Activated CD8-positive, alpha-beta T cell treated with anti-CD3 and anti-CD28 coated beads for 36 hours (primary cell): ENCODE measurements around the gene MTARC1. TPM values are rescaled to one million over a fixed set of nuclear protein-coding genes. Genes with fewer than 3 reads are reported as not detected.

Experiments used
- ATAC-seq: fragments of 200-7000 bp; cut with Tn5 transposase; one replicate; pipeline ENCODE4 v1.10.0; 2021; ENCODE audit warnings: mild to moderate bottlenecking, moderate library complexity
- CTCF ChIA-PET: fragments of 350-600 bp; sonication (Branson Sonifier 250); formaldehyde crosslinking; loops from one replicate; lab custom pipeline; 2021; ENCODE audit warnings: antibody characterized with exemption; lab: Charles Lee
- POLR2A ChIA-PET: fragments of 350-600 bp; sonication (Branson Sonifier 250); formaldehyde crosslinking; loops from one replicate; lab custom pipeline; 2021; ENCODE audit warnings: antibody characterized with exemption; lab: Charles Lee
- DNase-seq: peaks from one replicate; pipeline ENCODE4 v3.0.0-alpha.2; 2020
- H3K27ac Mint-ChIP-seq: one replicate; pipeline ENCODE4 v1.8.0; 2021; ENCODE audit warnings: mild to moderate bottlenecking, mixed read lengths
- H3K27me3 Mint-ChIP-seq: one replicate; pipeline ENCODE4 v1.8.0; 2021; ENCODE audit warnings: mixed read lengths
- H3K36me3 Mint-ChIP-seq: one replicate; pipeline ENCODE4 v1.8.0; 2021; ENCODE audit warnings: low read depth, mixed read lengths
- H3K4me1 Mint-ChIP-seq: one replicate; pipeline ENCODE4 v1.8.0; 2021; ENCODE audit warnings: low read depth, mixed read lengths
- H3K4me3 Mint-ChIP-seq: one replicate; pipeline ENCODE4 v1.8.0; 2021; ENCODE audit warnings: mild to moderate bottlenecking, moderate library complexity, mixed read lengths
- H3K9me3 Mint-ChIP-seq: one replicate; pipeline ENCODE4 v1.8.0; 2021; ENCODE audit warnings: mixed read lengths
- CTCF ChIP-seq: fragments of 200-600 bp; IDR thresholded peaks from one replicate; pipeline ENCODE4 v1.8.0; 2022; ENCODE audit warnings: antibody characterized with exemption, mild to moderate bottlenecking
- intact Hi-C: fragments of 100-400 bp; cut with micrococcal nuclease; formaldehyde crosslinking; loops from one replicate; pipeline ENCODE4 v1.10.0; 2022
- total RNA-seq, 2 experiments: library from RNA; stranded (reverse); gene quantifications; one replicate each; pipeline ENCODE4 v1.2.3, GENCODE V29; 2021

Gene MTARC1
- not detected for total RNA-seq

DNA sequence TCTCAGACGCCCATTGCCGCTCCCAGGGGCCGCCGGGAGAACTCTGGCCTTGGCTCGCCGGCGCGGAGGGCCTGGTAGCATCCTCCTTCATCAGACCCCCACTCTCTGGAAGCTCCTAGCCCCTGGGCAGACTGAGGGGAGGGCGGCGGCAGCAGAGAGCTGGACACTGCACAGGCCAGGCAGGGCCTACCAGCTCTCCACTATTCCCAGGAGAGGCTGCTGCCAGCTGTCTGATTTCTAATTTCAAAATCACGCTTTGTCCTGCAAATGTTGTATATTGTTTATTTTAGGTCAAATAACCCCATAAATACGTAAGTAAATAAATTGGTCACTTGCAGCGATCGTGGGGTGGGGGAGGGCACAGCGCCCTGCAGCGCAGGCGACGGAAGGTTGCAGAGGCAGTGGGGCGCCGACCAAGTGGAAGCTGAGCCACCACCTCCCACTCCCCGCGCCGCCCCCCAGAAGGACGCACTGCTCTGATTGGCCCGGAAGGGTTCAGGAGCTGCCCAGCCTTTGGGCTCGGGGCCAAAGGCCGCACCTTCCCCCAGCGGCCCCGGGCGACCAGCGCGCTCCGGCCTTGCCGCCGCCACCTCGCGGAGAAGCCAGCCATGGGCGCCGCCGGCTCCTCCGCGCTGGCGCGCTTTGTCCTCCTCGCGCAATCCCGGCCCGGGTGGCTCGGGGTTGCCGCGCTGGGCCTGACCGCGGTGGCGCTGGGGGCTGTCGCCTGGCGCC lies at the start of gene MTARC1:
Gene MTARC1 (plus strand): TSS at position 577 of the 732 bp plus-strand sequence. CDS start 32 bp downstream, at position 609.
- TF ChIP-seq CTCF, result no peak
- no peak for ATAC-seq
- intact Hi-C loops, result no loop called here
- no peak within 1 kb of the TSS for H3K4me3 Mint-ChIP-seq
- DNase-seq, result no peak
- H3K9me3 Mint-ChIP-seq, result no peaks in the 10 kb centered on the region
- CTCF ChIA-PET, result interaction anchor here (0.6 to 2.7 kb wide), 2 partner anchors 10 to 49 kb away, joined by 3 to 8 read pairs; no protein-coding TSS in a partner anchor
- peaks cover 31% of the 10 kb centered on the region for H3K27me3 Mint-ChIP-seq
- H3K27ac Mint-ChIP-seq, result no peak within 1 kb of the TSS
- H3K36me3 Mint-ChIP-seq, result no peaks in the 10 kb centered on the region
- H3K4me1 Mint-ChIP-seq, result no peaks in the 10 kb centered on the region
- POLR2A ChIA-PET, result no interaction called here

DNA sequence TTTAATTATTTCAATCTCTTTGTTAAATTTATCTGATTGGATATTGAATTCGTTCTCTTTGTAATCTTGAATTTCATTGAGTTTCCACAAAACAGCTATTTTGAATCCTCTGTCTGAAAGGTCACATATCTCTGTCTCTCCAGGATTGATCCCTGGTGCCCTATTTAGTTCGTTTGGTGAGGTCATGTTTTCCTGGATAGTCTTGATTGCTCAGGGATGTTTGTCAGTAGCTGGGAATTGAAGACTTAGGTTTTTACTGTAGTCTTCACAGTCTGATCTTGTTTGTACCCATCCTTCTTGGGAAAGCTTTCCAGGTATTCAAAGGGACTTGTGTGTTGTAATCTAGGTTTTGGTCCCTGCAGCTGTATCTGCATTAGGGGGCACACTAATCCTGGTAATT lies 45.4 kb upstream of the MTARC1 start:
- DNase-seq (no peak), ATAC-seq (no peak)
- no peaks in the 10 kb centered on the region for H3K9me3 Mint-ChIP-seq
- intact Hi-C loops, result no loop called here
- no peak for TF ChIP-seq CTCF
- no peak overlapping the region for H3K27ac Mint-ChIP-seq
- no peaks in the 10 kb centered on the region for H3K36me3 Mint-ChIP-seq
- ChIA-PET POLR2A (no interaction called here), CTCF (interaction anchor here (1.3 kb wide), 1 partner anchor 8 kb away, joined by 4 read pairs; no protein-coding TSS in a partner anchor)
- no peaks in the 10 kb centered on the region for H3K4me1 Mint-ChIP-seq
- H3K27me3 Mint-ChIP-seq, result peaks cover 6% of the 10 kb centered on the region
- no peak overlapping the region for H3K4me3 Mint-ChIP-seq

DNA sequence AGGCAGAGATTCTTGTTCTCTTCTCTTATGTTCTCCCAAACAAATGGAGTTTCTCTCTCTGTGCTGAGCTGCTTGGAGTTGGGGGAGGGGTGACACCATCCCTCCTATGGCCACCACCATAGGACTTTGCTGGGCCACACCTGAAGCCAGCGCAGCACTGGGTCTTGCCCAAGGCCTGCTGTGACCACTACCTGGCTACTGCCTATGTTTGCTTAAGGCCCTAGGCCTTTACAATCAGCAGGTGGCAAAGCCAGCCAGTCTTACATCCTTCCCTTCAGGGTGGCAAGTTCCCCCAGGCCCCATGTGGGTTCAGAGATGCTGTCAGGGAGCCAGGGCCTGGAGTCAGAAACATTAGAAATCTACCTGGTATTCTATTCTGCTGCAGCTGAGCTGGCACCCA lies 44.9 kb upstream of the MTARC1 start:
- H3K9me3 Mint-ChIP-seq, result no peaks in the 10 kb centered on the region
- intact Hi-C loops, result no loop called here
- H3K4me3 Mint-ChIP-seq, result no peak overlapping the region
- H3K27me3 Mint-ChIP-seq, result peaks cover 11% of the 10 kb centered on the region
- H3K27ac Mint-ChIP-seq, result no peak overlapping the region
- ChIA-PET POLR2A (no interaction called here), CTCF (interaction anchor here (1.3 kb wide), 1 partner anchor 9 kb away, joined by 4 read pairs; no protein-coding TSS in a partner anchor)
- DNase-seq (no peak), ATAC-seq (no peak)
- no peak for TF ChIP-seq CTCF
- H3K4me1 Mint-ChIP-seq, result no peaks in the 10 kb centered on the region
- H3K36me3 Mint-ChIP-seq, result no peaks in the 10 kb centered on the region

DNA sequence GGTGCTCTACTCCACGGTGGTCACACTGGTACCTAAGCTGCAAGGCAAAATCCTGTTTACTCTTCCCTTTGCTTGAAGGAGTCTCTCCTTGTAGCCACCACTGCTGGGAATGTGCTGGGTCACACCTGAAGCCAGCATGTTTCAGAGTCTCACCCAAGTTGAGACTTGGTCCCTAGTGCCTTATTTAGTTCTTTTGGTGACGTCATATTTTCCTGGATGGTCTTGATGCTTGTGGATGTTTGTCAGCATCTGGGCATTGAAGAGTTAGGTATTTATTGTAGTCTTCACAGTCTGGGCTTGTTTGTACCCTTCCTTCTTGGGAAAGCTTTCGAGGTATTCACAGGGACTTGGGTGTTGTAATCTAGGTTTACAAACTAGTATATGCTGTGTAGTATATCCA lies 44.2 kb upstream of the MTARC1 start:
- ATAC-seq, result no peak
- no peaks in the 10 kb centered on the region for H3K9me3 Mint-ChIP-seq
- no peak for DNase-seq
- H3K36me3 Mint-ChIP-seq, result no peaks in the 10 kb centered on the region
- no peak for TF ChIP-seq CTCF
- intact Hi-C loops, result no loop called here
- ChIA-PET POLR2A (no interaction called here), CTCF (no interaction called here)
- H3K27ac Mint-ChIP-seq, result no peak overlapping the region
- no peak overlapping the region for H3K4me3 Mint-ChIP-seq
- peaks cover 18% of the 10 kb centered on the region for H3K27me3 Mint-ChIP-seq
- H3K4me1 Mint-ChIP-seq, result no peaks in the 10 kb centered on the region

GRCh38 chr1:220746851-220747250 lies 39.9 kb upstream of the MTARC1 start:
- TF ChIP-seq CTCF, result no peak
- ATAC-seq (no peak), DNase-seq (no peak)
- Mint-ChIP-seq H3K9me3 (no peaks in the 10 kb centered on the region), H3K27ac (no peak overlapping the region), H3K36me3 (no peaks in the 10 kb centered on the region), H3K4me3 (no peak overlapping the region), H3K27me3 (peaks cover 46% of the 10 kb centered on the region), H3K4me1 (peaks cover 2% of the 10 kb centered on the region)
- ChIA-PET CTCF (interaction anchor here (1.1 to 2.6 kb wide), 4 partner anchors 12 to 30 kb away, joined by 3 to 9 read pairs (median 4); no protein-coding TSS in a partner anchor), POLR2A (no interaction called here)
- intact Hi-C loops, result no loop called here
